PC-3 (cell line): Measurements from ENCODE around the gene C1QL4. TPM values are rescaled to one million over a fixed set of nuclear protein-coding genes. Genes with fewer than 3 reads are reported as not detected.
A peak's percentile ranks its signal among the peaks of the same experiment; 100 is the strongest.

Source experiments
- ATAC-seq: fragments of 200-7000 bp; cut with Tn5 transposase; 2 replicates; pipeline ENCODE4 v1.9.1; 2020; ENCODE audit warnings: mild to moderate bottlenecking, moderate library complexity
- BruUV-seq: library from RNA; stranded (reverse); fragments of 400-500 nt; replicated peaks from 2 replicates; lab custom pipeline; 2021; lab: Mats Ljungman, UMichigan
- CTCF ChIA-PET: fragments of 300-600 bp; sonication (Branson Sonifier 250); formaldehyde crosslinking; loops from one replicate; lab custom pipeline; 2022; ENCODE audit warnings: antibody characterized with exemption; lab: Charles Lee
- POLR2A ChIA-PET: fragments of 300-600 bp; sonication (Branson Sonifier 250); formaldehyde crosslinking; loops from one replicate; lab custom pipeline; 2022; ENCODE audit warnings: antibody characterized with exemption; ENCODE audit not compliant: unreplicated experiment; lab: Charles Lee
- DNase-seq: peaks from one replicate; pipeline ENCODE4 v3.0.0-alpha.2; 2015
- H2AFZ ChIP-seq: fragments of 300-600 bp; sonication (generic); 2 replicates; pipeline ENCODE4 v1.6.0; 2016; ENCODE audit warnings: antibody characterized with exemption, low read length
- H3F3A ChIP-seq: fragments of 300-600 bp; sonication (generic); one replicate; pipeline ENCODE4 v1.6.0; 2017; ENCODE audit warnings: antibody characterized with exemption, low read length, control low read depth, mild to moderate bottlenecking; ENCODE audit not compliant: unreplicated experiment
- H3K27ac ChIP-seq: fragments of 300-600 bp; sonication (generic); 2 replicates; pipeline ENCODE4 v1.5.1; 2016; ENCODE audit warnings: mild to moderate bottlenecking, low read length
- H3K27me3 ChIP-seq: fragments of 300-600 bp; sonication (generic); 2 replicates; pipeline ENCODE4 v1.6.1; 2016; ENCODE audit warnings: low read length, mixed read lengths
- H3K36me3 ChIP-seq: fragments of 300-600 bp; sonication (generic); 2 replicates; pipeline ENCODE4 v1.6.1; 2016; ENCODE audit warnings: low read depth, mixed run types, low read length, mixed read lengths
- H3K4me1 ChIP-seq: fragments of 300-600 bp; sonication (generic); 2 replicates; pipeline ENCODE4 v1.5.1; 2016; ENCODE audit warnings: low read length; ENCODE audit not compliant: insufficient read depth
- H3K4me2 ChIP-seq: fragments of 300-600 bp; sonication (generic); 2 replicates; pipeline ENCODE4 v1.6.0; 2016; ENCODE audit warnings: low read length
- H3K4me3 ChIP-seq: fragments of 300-600 bp; sonication (generic); 2 replicates; pipeline ENCODE4 v1.5.1; 2016; ENCODE audit warnings: mild to moderate bottlenecking, low read length, mixed read lengths
- H3K79me2 ChIP-seq: fragments of 300-600 bp; sonication (generic); 2 replicates; pipeline ENCODE4 v1.6.1; 2017; ENCODE audit warnings: low read length, mixed read lengths
- H3K9ac ChIP-seq: fragments of 300-600 bp; sonication (generic); 2 replicates; pipeline ENCODE4 v1.6.0; 2016; ENCODE audit warnings: mild to moderate bottlenecking, low read length
- H3K9me2 ChIP-seq: fragments of 300-600 bp; sonication (generic); replicated peaks from 2 replicates; pipeline ENCODE4 v1.6.1; 2016; ENCODE audit warnings: mixed run types, low read length, mixed read lengths
- H3K9me3 ChIP-seq: fragments of 300-600 bp; sonication (generic); 2 replicates; pipeline ENCODE4 v1.6.1; 2016; ENCODE audit warnings: low read length, mixed read lengths
- H4K20me1 ChIP-seq: fragments of 300-600 bp; sonication (generic); 2 replicates; pipeline ENCODE4 v1.6.1; 2016; ENCODE audit warnings: low read length, mixed read lengths
- CTCF ChIP-seq: fragments of 300-600 bp; sonication (generic); conservative IDR thresholded peaks from 2 replicates; pipeline ENCODE4 v1.5.1; 2017; ENCODE audit warnings: antibody characterized with exemption, low read depth, mild to moderate bottlenecking, low read length
- EZH2 ChIP-seq: fragments of 300-600 bp; sonication (generic); IDR thresholded peaks from one replicate; pipeline ENCODE4 v1.6.1; 2017; ENCODE audit warnings: antibody characterized with exemption, mild to moderate bottlenecking, low read length; ENCODE audit not compliant: unreplicated experiment
- EZH2phosphoT487 ChIP-seq: fragments of 300-600 bp; sonication (generic); IDR thresholded peaks from 2 replicates; pipeline ENCODE4 v1.6.1; 2018; ENCODE audit warnings: mild to moderate bottlenecking, antibody characterized with exemption, low read length, borderline replicate concordance
- intact Hi-C: fragments of 100-400 bp; cut with micrococcal nuclease; formaldehyde crosslinking; loops from 2 replicates; pipeline ENCODE4 v1.9.0; 2023
- total RNA-seq: library from RNA; depleted of rRNA; stranded (reverse); fragments of >200 nt; gene quantifications from 2 replicates; pipeline ENCODE4 v1.2.3, GENCODE V29; 2014

C1QL4 gene
- total RNA-seq, 1 experiment from 2014 or later, result 5.3 TPM

GRCh38 chr12:49357103-49357678 is 20.2 kb upstream of the C1QL4 start:
- H3K9me3 ChIP-seq, result no peaks in the 10 kb centered on the region
- H3K27ac ChIP-seq, result no peak overlapping the region
- DNase-seq, result peak; percentile 85
- no peaks in the 10 kb centered on the region for H3K79me2 ChIP-seq
- no peak for TF ChIP-seq EZH2phosphoT487
- peak; percentile 71 for TF ChIP-seq CTCF
- no peak for TF ChIP-seq EZH2
- no peaks in the 10 kb centered on the region for H3K27me3 ChIP-seq
- no TSS peak for BruUV-seq
- no peaks in the 10 kb centered on the region for H4K20me1 ChIP-seq
- no peak overlapping the region for H2AFZ ChIP-seq
- intact Hi-C loops, result no loop called here
- peaks cover 21% of the 10 kb centered on the region for H3K4me1 ChIP-seq
- H3K9me2 ChIP-seq, result no peaks in the 10 kb centered on the region
- no peaks in the 10 kb centered on the region for H3K36me3 ChIP-seq
- H3F3A ChIP-seq, result no peaks in the 10 kb centered on the region
- H3K9ac ChIP-seq, result no peak overlapping the region
- ChIA-PET POLR2A (interaction anchor here (0.6 kb wide), 1 partner anchor 35 kb away, joined by 5 read pairs; no protein-coding TSS in a partner anchor), CTCF (interaction anchor here (0.6 to 3.3 kb wide), 7 partner anchors 10 to 223 kb away, joined by 3 to 63 read pairs (median 10); partner anchors contain the start of genes DNAJC22 and SPATS2)
- no peak overlapping the region for H3K4me3 ChIP-seq
- no peak overlapping the region for H3K4me2 ChIP-seq
- ATAC-seq, result peak; percentile 36; the same call in 1 of the 2 replicates

- no peaks in the 10 kb centered on the region for H4K20me1 ChIP-seq
- H3K9me3 ChIP-seq, result no peaks in the 10 kb centered on the region
- POLR2A ChIA-PET, result no interaction called here
- H3K9ac ChIP-seq, result no peak overlapping the region
- H3K9me2 ChIP-seq, result no peaks in the 10 kb centered on the region
- no peaks in the 10 kb centered on the region for H3F3A ChIP-seq
- H3K4me1 ChIP-seq, result peaks cover 21% of the 10 kb centered on the region
- CTCF ChIA-PET, result no interaction called here
- intact Hi-C loops, result no loop called here
- ATAC-seq (no peak), DNase-seq (no peak)
- H2AFZ ChIP-seq, result no peak overlapping the region
- H3K36me3 ChIP-seq, result no peaks in the 10 kb centered on the region
- no peaks in the 10 kb centered on the region for H3K27me3 ChIP-seq
- no peaks in the 10 kb centered on the region for H3K79me2 ChIP-seq
- H3K4me2 ChIP-seq, result no peak overlapping the region
- H3K27ac ChIP-seq, result no peak overlapping the region
- no TSS peak for BruUV-seq
- no peak for TF ChIP-seq CTCF
- TF ChIP-seq EZH2phosphoT487, result no peak
- TF ChIP-seq EZH2, result no peak
- H3K4me3 ChIP-seq, result no peak overlapping the region
These were observed 18.9 kb upstream of the C1QL4 start for GRCh38 chr12:49355913-49356312.

- Histone ChIP-seq H3K36me3 (no peaks in the 10 kb centered on the region), H3K27me3 (no peaks in the 10 kb centered on the region), H4K20me1 (no peaks in the 10 kb centered on the region), H3K4me3 (no peak overlapping the region), H3K79me2 (peaks cover 7% of the 10 kb centered on the region; the same call in 1 of the 2 replicates), H3K27ac (no peak overlapping the region), H3K9ac (no peak overlapping the region), H3F3A (no peaks in the 10 kb centered on the region), H3K4me2 (no peak overlapping the region), H3K9me2 (no peaks in the 10 kb centered on the region), H2AFZ (no peak overlapping the region), H3K9me3 (no peaks in the 10 kb centered on the region), H3K4me1 (peaks cover 17% of the 10 kb centered on the region)
- BruUV-seq, result no TSS peak
- ChIA-PET CTCF (no interaction called here), POLR2A (interaction anchor here (0.5 kb wide), 1 partner anchor 65 kb away, joined by 5 read pairs; no protein-coding TSS in a partner anchor)
- no peak for ATAC-seq
- intact Hi-C loops, result no loop called here
- DNase-seq, result no peak
- TF ChIP-seq EZH2phosphoT487 (no peak), EZH2 (no peak), CTCF (no peak)
These were observed 15.4 kb upstream of the C1QL4 start for GRCh38 chr12:49352351-49352750.
